HG03103 (cell line): ENCODE measurements around the gene CEACAM18.
"Not testable (repeated sequence)": the region's sequence is repeated elsewhere in the genome, so short reads cannot be mapped to it uniquely, and the experiment has no call there.

ENCODE experiments used
- ATAC-seq: cut with Tn5 transposase; IDR thresholded peaks from one replicate; pipeline ENCODE4 v1.9.1; 2021; ENCODE audit warnings: low read depth; ENCODE audit not compliant: unreplicated experiment

The CEACAM18 gene

DNA sequence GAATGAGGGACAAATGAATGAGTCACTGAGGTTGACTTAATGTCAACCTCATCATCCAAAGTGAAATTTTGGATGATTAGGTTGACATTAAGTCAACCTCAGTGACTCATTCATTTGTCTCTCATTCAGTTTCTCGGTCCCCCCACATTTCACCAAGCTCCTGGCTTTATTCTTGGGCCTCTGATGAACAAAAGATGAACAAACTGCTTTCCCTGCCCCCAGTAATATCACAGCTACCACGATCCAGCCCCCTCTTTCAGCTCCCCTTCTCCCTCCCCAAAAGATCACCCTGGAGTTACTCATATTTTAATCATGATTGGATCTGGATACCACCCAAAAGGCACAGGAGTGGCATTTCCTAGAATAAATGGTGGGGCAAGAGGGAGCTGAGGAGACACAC is 10.8 kb downstream of the CEACAM18 start:
- no peak for ATAC-seq

DNA sequence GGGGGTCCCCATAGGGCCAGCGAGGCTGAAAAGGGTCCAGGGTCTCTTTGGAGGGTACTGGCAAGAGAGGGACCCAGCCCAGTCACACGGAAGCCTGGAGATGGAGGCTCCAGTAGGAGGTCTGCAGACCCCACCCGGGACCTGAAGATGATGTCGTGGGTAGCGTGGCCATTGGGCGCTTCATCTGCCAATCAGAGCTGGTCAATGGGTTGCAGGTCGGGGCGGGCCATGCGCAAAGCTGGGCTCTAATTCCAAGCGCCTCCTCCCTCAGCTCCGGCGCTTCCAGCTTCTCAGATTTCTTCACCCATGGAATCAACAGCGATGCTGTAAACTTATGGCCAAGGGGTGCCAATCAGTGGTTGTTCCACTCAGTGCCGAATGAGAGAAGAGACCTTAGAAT is 12.3 kb downstream of the CEACAM18 start:
- ATAC-seq, result no peak

DNA sequence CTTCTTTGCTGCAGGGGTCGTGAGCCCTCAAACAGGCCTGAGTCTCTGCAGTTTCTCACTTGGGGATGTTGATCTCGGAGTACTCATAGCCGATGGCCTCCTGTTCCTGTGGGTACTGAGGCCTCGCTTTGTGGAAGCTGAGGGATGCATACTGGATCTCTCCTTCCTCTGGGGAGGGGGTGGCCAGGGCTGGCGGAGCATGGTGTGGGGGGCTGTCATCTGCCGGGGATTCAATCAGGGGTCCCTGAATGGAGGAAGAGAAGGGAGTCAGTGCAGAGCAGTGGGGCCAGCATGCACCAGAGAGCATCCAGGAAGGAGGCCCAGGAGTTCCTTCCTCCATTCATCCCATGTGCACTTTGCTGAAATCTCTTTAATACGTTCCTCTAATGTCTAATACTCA is 13.2 kb downstream of the CEACAM18 start:
- no peak for ATAC-seq

DNA sequence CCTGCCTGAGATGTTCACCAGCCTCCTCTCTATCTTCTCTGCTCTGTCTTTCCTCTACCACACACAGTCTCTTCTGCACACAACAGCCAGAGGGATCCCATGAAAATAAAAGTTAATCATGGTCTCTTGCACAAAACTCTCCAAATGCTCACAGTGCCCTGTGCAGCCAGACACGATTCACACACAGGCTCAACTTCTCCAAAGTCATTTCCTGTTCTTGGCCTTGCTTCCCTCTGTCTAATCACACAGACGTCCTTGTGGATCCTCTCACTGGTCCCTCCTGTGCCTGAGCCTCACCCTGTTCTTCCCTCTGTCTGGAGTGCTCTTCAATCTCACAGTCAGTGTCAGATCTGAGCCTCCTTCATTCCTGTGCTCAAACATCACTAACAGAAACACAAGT is 15.4 kb downstream of the CEACAM18 start:
- no peak for ATAC-seq

DNA sequence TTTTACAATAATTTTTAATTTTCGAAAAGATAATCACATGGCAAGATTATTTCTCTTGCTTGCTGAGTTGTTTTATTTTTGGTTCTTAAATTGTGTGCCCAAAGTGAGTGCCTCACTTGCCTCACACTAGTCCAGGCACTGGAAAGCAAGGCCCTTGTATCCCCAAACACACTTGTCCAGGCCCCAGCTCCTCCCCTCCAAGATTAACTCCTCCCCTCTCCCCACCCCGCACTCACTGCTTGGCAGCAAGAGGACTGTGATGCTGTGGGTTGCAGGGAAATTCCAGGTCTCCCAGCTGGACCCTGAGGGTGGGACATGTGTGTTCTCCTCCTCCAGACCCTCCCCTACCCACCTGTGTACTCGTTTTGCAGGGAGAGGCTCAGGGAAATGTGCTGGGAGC is 19.3 kb downstream of the CEACAM18 start:
- ATAC-seq, result no peak

DNA sequence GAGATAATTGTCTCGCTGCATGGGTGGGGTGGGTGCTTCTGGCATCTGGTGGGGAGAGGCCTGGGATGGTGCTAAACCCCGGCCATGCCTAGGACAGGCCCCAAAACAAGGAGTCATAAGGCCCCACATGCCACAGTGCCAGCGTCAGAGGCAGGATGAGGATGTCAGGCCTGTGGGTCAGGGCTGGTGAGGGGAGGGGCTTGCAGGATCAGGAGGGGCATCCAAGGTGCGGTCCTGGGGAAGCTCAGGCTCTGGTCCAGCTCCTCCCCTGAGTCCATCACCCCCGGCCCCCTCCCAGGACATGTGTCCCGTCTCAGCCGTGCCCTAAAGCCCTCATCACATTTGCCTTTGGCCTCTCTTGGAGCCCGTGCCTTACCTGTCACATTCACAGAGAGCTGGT is 22.6 kb downstream of the CEACAM18 start:
- not testable (repeated sequence) for ATAC-seq

DNA sequence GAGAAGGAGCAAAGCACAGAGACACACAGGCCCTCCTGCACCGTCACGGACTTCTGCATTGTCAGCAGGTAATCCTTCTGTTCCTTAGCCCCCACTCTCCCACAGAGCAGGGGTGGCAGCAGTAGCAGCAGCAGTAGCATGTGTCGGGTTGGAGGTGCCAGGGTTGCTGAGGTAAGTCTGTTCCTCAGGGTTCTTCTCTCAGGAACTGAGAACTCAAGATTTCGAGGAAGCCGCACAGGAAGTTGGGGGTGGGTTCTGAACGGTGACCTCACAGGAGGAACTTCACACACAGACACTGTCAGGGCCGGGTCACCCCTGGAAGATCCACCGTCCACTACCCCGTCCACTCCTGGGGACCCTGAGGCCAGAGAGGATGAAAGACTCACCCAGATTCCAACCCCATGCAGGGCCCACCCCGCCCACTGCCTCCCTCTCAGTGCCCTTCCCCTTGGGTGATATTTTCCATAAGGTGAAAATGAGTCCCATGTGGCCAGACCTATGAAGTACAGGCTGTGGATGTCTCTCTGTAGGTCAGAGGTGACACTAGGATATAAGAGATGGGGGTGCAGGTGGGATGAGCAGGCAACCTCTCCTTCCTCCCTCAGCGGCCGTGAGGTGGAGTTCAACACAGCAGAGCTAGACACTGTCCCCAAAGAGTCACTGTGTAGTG is 23.4 kb downstream of the CEACAM18 start, which contains the start of gene SIGLEC12:
Gene SIGLEC12 (minus strand): TSS at position 207 of the 670 bp plus-strand sequence. CDS start 67 bp downstream, at position 140.
- ATAC-seq, result no peak

DNA sequence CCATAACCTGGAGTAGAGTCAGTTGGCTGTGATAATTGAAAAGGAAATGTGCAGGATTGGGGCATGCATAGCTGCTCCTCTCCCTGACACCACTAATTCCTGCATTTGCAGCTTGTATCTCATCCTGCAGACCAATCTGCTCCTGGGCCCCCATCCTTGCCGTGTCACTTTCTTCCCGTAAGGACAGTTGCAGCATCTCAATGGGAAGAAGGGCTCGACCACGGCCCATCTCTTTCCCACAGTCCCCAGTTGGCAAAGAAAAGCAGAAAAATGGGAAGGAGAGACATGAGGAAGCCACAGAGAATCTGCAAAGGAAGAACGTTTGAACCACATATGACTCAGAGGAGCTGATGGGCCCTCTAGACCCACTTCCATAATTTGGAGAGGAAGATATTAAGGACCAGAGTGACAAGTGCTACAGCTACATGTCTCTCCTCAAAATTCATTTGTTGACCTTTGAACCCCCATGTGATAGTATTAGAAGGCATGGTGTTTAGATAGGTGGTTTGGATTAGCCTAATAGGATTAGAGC is 25.0 kb downstream of the CEACAM18 start:
- no peak for ATAC-seq

DNA sequence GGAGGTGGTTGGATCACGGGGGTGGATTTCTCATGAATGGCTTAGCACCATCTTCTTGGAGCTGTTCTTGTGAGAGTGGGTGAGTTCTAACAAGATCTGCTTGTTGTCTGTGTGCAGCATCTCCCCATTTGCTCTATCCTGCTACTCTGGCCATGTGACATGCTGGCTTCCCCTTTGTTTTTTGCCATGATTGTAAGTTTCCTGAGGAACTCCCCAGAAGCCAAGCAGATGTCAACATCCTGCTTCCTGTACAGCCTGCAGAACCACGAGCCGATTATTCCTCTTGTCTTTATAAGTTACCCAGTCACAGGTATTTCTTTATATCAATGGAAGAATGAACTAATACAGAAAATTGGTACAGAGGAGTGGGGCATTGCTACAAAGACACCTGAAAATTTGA is 25.6 kb downstream of the CEACAM18 start:
- no peak for ATAC-seq

DNA sequence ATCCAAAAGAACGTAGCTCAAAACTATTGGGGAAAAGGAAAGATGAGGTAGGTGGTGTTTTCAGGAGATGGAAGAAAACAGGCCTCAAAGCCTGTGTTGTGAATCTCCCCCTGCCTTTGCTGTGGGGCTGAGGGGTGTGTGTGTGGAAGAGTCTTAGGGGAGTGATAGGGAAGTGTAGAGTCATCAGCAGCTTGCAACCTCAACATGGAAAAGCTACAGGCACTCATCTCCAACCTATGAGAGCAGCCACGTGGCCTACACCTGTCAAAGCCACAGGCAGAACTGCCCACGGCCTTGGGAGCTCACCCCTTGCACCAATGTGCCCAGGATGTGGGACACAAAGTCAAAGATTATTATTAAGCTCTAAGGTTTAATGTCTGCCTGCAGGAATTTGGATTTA is 27.6 kb downstream of the CEACAM18 start:
- ATAC-seq, result no peak

DNA sequence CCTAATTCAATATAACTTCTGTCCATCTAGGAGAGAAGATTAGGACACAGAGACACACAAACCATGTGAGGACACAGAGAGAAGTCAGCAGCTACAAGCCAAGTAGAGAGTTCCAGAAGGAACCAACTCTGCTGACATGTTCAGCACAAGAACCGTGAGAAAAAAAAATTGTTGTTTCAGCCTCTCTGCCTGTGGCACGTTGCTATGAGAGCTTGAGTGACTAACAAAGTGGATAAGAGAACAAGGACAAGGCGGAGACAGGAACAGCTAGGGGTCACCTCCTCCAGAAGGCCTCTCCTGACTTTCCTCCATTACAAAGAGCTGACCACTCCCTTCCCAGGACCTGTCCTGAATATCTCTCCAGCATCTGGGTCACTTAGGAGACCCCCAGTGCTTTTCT is 28.9 kb downstream of the CEACAM18 start:
- ATAC-seq, result no peak

DNA sequence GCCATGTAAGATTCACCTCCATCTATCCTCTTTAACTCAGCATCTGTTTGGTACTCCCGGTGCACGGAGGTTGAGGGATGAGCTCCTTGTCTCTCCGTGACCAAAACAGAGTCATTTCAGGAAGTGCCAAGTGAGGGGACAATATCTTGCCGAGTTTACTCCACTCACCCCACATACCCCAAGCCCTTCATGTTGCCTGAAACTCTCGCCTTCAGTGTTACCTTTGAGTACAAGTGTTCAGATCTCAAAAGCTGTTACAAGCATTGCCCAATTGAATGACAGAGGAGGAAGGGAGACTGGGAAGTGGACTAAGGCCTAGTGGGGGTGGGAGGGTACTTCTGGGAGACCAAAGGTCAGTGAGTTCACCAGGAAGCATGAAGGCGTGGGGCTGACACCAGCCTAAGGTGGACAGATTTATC is 29.3 kb downstream of the CEACAM18 start:
- no peak for ATAC-seq

DNA sequence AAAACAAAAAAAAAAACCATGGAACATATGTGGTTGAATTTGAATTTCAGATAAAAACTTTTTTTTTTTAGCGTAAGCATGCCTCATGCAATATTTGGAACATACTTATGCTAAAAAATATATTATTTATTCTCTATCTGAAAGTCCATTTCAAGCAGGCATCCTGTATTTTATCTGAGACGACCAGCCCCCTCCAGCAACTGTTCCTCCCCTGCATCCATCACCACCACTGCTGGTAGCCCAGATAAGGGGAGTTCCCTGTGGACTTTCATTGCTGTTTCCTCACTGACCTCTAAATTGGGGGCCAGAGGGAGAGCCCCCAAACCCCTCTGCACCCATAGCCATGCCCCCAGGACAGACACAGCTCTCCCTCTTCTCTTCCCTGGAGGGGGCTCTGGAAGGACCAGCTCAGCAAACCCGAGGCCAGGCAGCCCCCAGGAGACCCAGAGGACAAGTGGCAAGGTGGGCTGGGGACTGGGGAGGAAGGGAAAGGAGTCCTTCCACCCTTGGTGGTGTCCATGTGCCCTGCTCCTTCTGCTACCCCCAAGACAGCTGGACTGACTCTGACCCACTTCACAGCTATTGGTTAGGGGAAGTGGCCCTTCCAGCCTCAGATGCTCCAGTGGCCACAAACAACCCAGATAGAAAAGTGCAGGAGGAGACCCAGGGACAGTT is 29.9 kb downstream of the CEACAM18 start:
- ATAC-seq, result no peak

DNA sequence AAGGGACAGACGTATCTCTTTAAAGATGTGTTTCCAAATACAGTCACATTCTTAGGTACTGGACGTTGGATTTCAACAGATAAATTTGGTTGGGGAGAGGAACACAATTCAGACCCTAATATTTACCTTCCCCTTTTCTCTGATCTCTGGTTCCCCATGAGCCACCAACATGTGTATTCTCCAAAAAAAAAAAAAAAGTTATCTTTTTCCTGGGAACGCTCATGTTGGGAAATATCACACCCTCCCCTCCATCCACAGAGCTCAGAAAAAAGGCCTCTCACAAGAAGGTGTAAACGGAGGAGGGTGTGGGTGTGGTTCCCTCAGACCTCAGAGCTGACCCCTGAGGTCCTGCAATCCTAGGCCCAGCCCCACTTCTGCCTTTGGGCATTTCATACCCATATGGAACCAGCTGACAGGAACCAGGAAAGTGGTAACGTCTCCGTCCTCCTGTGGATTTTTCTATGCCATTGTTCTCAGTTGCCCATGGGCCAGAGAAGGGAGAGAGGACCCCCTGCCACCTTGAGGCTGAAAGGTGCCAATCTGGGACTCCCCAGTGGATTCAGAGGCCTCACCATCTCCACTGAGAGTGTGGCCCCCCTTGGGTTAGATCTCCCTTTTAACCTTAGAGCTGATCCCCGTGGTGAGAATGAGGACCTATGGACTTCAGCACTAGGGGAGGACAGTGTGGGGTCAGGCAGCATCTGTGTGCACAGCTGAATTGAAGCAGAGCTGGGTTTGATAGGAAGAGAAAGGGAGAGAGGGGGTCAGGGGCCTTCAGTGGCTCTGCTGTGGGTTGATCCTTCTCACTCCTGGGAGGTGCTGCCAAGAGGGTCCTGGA is 31.7 kb downstream of the CEACAM18 start:
- no peak for ATAC-seq

DNA sequence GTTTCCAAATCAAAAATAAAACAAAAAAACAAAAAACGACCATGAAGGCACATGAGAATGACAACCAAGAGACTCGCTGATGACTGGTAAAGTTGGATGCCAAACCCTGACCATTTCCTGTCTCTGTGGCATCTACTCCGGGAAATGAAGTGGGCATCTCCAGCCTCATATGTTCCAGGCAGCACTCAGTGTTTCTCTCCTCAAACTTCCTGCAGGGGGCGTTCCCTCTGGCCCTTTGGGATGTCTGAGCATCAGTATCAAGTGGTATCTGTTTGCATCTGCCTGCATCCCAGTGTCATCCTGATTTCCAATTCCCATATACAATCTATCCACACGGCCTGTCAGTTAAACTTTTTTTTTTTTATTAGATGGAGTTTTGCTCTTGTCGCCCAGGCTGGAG is 33.0 kb downstream of the CEACAM18 start:
- ATAC-seq, result no peak

DNA sequence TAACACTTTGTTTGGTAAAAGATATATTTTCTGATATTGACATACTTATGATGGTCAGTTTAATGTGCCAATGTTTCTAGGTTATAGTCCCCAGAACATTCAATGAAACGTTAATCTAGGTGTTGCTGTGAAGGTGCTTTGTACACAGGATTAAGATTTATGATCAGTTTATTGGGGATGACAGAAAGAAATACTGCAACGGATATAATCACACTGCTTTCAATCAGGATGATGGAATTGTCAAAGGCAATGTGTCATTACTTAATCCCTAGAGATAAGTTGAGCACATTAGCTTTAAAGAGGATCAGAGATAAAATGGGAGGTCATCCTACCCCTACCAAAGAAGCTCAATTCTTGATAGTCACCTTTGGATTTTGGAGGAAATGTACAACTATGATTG is 35.6 kb downstream of the CEACAM18 start:
- ATAC-seq, result no peak

DNA sequence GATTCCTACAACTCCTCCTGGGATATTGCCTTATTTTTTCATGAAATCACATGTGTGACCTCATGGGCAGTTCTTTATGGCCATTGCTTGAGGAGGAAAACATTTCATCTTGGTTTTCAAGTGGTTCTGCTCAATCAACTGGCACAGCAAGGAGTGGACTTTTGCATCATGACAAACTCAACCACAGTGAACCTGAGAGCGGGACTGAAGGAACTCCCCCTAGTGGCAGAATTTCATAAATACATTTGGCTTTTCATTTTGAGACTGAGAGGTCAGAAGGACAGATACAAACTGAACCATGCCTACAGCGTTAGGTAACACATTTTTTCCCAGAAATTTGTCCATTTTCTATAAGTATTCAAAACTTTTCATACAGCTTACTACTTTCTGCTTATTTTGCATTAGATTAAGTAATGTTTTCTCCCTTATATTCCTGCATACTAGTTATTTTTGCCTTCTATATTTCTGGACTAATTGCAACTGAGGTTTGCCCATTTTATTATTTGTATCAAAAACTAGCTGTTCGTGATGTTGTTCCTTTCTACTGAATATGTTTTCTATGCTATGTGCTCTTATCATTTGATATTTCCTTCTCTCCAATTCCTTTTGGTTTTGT is 36.6 kb downstream of the CEACAM18 start:
- no peak for ATAC-seq

DNA sequence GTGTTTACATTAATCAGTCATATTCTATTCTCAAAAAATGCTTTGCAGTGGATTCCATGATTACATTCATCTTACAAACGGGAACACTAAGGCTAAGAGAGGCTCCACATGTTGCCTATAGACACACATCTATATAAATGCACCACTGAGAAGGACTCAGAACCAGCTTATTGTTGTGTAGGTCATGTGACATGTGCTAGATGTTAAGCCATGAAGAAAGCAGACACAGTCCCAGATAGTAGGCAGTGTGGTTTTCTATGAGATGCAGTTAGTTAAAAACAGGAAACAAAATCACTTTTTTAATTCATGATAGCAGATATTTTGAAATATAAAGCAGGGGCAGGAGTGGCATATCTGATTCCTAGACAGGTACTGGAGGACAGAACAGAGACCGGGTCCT is 42.4 kb downstream of the CEACAM18 start:
- ATAC-seq, result no peak

DNA sequence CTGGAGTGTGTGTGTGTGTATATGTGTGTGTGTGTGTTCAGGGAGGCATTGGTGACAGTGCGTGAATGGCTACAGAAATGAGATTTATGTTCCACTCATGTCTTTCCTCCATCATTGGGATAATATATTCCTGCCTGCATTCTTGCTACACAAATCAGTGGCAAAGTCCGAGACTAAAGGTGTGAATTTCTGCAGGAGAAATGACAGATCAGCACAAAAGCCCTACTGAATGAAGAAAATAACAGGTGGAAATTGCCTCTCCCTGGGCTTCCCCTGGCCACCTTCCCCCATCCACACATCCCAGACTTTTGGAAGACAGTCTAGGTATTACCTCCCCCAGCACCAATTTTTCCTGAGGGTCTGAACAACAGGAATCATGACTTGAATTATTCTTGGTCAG is 43.0 kb downstream of the CEACAM18 start:
- ATAC-seq, result no peak

DNA sequence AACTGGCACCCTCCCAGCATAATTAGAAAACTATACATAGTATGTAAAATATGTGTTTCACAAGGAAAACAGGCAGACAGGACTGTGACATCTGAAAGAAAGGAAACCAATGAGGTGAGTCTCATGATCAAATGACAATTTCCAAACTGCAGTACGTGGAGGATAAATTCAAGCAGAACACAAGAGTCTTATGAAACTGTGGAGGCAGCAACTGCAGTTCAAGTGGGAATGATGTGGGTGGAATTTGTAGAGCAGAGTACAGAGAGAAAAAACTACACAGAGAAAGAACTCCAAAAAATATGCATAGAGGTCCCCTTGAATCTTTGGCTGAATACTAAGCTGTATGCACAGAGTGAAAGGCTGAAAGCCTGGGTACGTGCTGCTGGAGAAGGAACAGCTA is 43.4 kb downstream of the CEACAM18 start:
- no peak for ATAC-seq
